Endothelial cell of umbilical vein (primary cell): Measurements from ENCODE around the gene KIZ. TPM values are rescaled to one million over a fixed set of nuclear protein-coding genes. Genes with fewer than 3 reads are reported as not detected.

Experiments
- BruUV-seq: library from RNA; stranded (reverse); fragments of 400-500 nt; replicated peaks from 2 replicates; lab custom pipeline; 2021; lab: Mats Ljungman, UMichigan
- CTCF ChIA-PET: fragments of 300-600, 350-600 bp; sonication (Branson Sonifier 250); formaldehyde crosslinking; loops from one replicate; lab custom pipeline; 2021; ENCODE audit warnings: antibody characterized with exemption, inconsistent platforms; lab: Charles Lee
- POLR2A ChIA-PET: fragments of 300-600, 350-600 bp; sonication (Branson Sonifier 250); formaldehyde crosslinking; loops from one replicate; lab custom pipeline; 2021; ENCODE audit warnings: antibody characterized with exemption, inconsistent platforms; lab: Charles Lee
- DNase-seq: peaks from one replicate; pipeline ENCODE4 v3.0.0-alpha.2; 2011; ENCODE audit warnings: low read depth, low spot score
- FAIRE-seq: peaks from 2 replicates; lab custom pipeline; 2011; peaks lifted over from hg19 to GRCh38; lab: Jason Lieb, UNC
- H2AFZ ChIP-seq: 2 replicates; pipeline ENCODE4 v1.6.0; 2012; ENCODE audit warnings: low read depth, low read length, control low read depth, inconsistent platforms
- H3K27ac ChIP-seq: 2 replicates; pipeline ENCODE4 v1.5.1; 2011; ENCODE audit warnings: low read depth, mild to moderate bottlenecking, control low read depth, low read length, moderate library complexity; ENCODE audit not compliant: insufficient read depth
- H3K27me3 ChIP-seq, 2 experiments: 2 replicates each; pipeline versions ENCODE4 v1.6.0 to v1.6.1; 2011; ENCODE audit warnings: low read length in 2 of 2, mixed read lengths in 1 of 2; ENCODE audit not compliant: control insufficient read depth in 2 of 2, insufficient read depth in 2 of 2
- H3K36me3 ChIP-seq, 2 experiments: 2 replicates in 1 of 2; 3 replicates in 1 of 2; pipeline ENCODE4 v1.5.1; 2011; ENCODE audit warnings: low read length in 2 of 2, mild to moderate bottlenecking in 1 of 2, moderate library complexity in 1 of 2; ENCODE audit not compliant: control insufficient read depth in 2 of 2, insufficient read depth in 2 of 2; ENCODE audit errors: extremely low read depth in 1 of 2
- H3K4me1 ChIP-seq: 3 replicates; pipeline ENCODE4 v1.5.1; 2011; ENCODE audit warnings: mild to moderate bottlenecking, low read length; ENCODE audit not compliant: control insufficient read depth, insufficient read depth; ENCODE audit errors: extremely low read depth
- H3K4me2 ChIP-seq: 2 replicates; pipeline ENCODE4 v1.6.1; 2011; ENCODE audit warnings: low read length, control low read depth, mixed read lengths; ENCODE audit not compliant: insufficient read depth
- H3K4me3 ChIP-seq, 3 experiments: fragments of 200-600 bp in 1 of 3; sonication (generic), shearing (Covaris generic) in 1 of 3; replicated peaks in 1 of 3; 2 replicates each; pipeline ENCODE4 v1.5.1; 2011 to 2016; ENCODE audit warnings: control low read depth in 3 of 3, low read length in 3 of 3, mild to moderate bottlenecking in 2 of 3, inconsistent platforms in 1 of 3, low read depth in 1 of 3, moderate library complexity in 1 of 3; ENCODE audit not compliant: insufficient read depth in 1 of 3
- H3K79me2 ChIP-seq: 2 replicates; pipeline ENCODE4 v1.6.0; 2012; ENCODE audit warnings: low read length, inconsistent platforms; ENCODE audit not compliant: control insufficient read depth, insufficient read depth
- H3K9ac ChIP-seq: replicated peaks from 2 replicates; pipeline ENCODE3; 2011; ENCODE audit warnings: low read length, control low read depth; ENCODE audit not compliant: insufficient read depth; ENCODE audit errors: extremely low read depth
- H3K9me1 ChIP-seq: replicated peaks from 3 replicates; pipeline ENCODE4 v1.6.0; 2011; ENCODE audit warnings: mild to moderate bottlenecking, low read length; ENCODE audit not compliant: control insufficient read depth, insufficient read depth; ENCODE audit errors: extremely low read depth
- H3K9me3 ChIP-seq: replicated peaks from 2 replicates; pipeline ENCODE4 v1.5.1; 2012; ENCODE audit warnings: low read length, inconsistent platforms; ENCODE audit not compliant: control insufficient read depth, insufficient read depth
- H4K20me1 ChIP-seq: replicated peaks from 2 replicates; pipeline ENCODE3; 2011; ENCODE audit warnings: mild to moderate bottlenecking, low read length; ENCODE audit not compliant: control insufficient read depth, insufficient read depth; ENCODE audit errors: extremely low read depth
- EZH2 ChIP-seq: IDR thresholded peaks from 2 replicates; pipeline ENCODE4 v1.6.1; 2012; ENCODE audit warnings: borderline replicate concordance, low read depth, mild to moderate bottlenecking, moderate library complexity, low read length, inconsistent platforms; ENCODE audit not compliant: severe bottlenecking
- FOS ChIP-seq: IDR thresholded peaks from 2 replicates; pipeline ENCODE4 v1.6.1; 2011; ENCODE audit warnings: mild to moderate bottlenecking, low read length, moderate library complexity, borderline replicate concordance; ENCODE audit not compliant: insufficient read depth
- GATA2 ChIP-seq: IDR thresholded peaks from 2 replicates; pipeline ENCODE4 v1.7.0; 2011; ENCODE audit warnings: low read depth, mild to moderate bottlenecking, moderate library complexity, mixed read lengths, low read length; ENCODE audit not compliant: insufficient read length, insufficient read depth
- JUN ChIP-seq: IDR thresholded peaks from 2 replicates; pipeline ENCODE4 v1.6.1; 2011; ENCODE audit warnings: borderline replicate concordance, low read depth; ENCODE audit not compliant: insufficient read length, insufficient read depth
- MYC ChIP-seq: IDR thresholded peaks from one replicate; pipeline ENCODE4 v1.6.1; 2011; ENCODE audit warnings: mild to moderate bottlenecking, low read depth, low read length
- POLR2A ChIP-seq: IDR thresholded peaks from 2 replicates; pipeline ENCODE4 v1.6.1; 2012; ENCODE audit warnings: low read depth, mild to moderate bottlenecking, control low read depth, low read length
- POLR2AphosphoS5 ChIP-seq: IDR thresholded peaks from 2 replicates; pipeline ENCODE4 v1.6.1; 2012; ENCODE audit warnings: low read depth, mild to moderate bottlenecking, control low read depth, low read length, moderate library complexity; ENCODE audit not compliant: insufficient read depth
- dilution Hi-C: fragments of 300-500 bp; cut with MboI; formaldehyde crosslinking; loops from one replicate; pipeline ENCODE4 v1.15.0; 2019; ENCODE audit warnings: low sequenced_read_pairs; ENCODE audit not compliant: extremely low pct_ligation_motif_present
- intact Hi-C: fragments of 100-400 bp; cut with micrococcal nuclease; formaldehyde crosslinking; loops from one replicate; pipeline ENCODE4 v1.10.0; 2022
- polyA plus RNA-seq, 4 experiments: library from polyadenylated mRNA; depleted of rRNA in 3 of 4; stranded (reverse) in 3 of 4; unstranded in 1 of 4; fragments of >200 nt; gene quantifications; 2 replicates each; pipeline versions ENCODE4 v1.2.1 to v1.2.3, GENCODE V29; 2011 to 2012; ENCODE audit warnings: missing spikeins in 1 of 4
- total RNA-seq: library from RNA; stranded (reverse); gene quantifications from 2 replicates; pipeline ENCODE4 v1.2.3, GENCODE V29; 2021
- TF ChIP-seq, protein P1 (sequence below), 2 donors: IDR thresholded peaks; 1 replicate in 1 of 2; 2 replicates in 1 of 2; pipeline ENCODE4 v1.5.1; 2011; ENCODE audit warnings: low read length in 2 of 2, mild to moderate bottlenecking in 2 of 2, moderate library complexity in 2 of 2, control low read depth in 1 of 2, inconsistent platforms in 1 of 2, low read depth in 1 of 2; ENCODE audit not compliant: insufficient read depth in 1 of 2; ENCODE audit errors: extremely low read depth in 1 of 2
- TF ChIP-seq, protein P2 (sequence below): IDR thresholded peaks from 2 replicates; pipeline ENCODE4 v1.6.1; 2011; ENCODE audit not compliant: insufficient read depth, insufficient read length

The KIZ gene
- total and polyA plus RNA-seq, 2 donors (not counting 3 experiments of a cell fraction or from before 2014, with no cell fraction given) = 3.9 to 7.3 TPM

DNA sequence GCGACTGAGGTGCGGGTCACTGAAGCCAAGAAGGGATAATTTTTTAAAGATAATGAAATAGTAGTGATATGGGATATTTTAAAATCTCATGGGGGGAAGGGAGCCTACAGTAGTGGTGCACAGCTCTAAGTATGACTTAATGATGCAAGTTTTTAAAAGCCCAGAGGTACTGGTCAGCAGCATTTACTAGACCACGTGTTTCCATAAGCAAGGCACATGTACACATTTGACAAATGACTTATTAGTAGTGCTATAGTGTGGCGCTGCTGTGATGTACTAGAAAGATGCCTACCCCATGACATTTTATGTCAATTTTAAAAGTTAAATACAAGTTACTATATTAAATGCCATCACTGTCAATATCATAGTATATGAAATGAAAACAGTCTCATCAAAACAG, 12.2 kb upstream of the KIZ start:
- DNase-seq = no peak
- Histone ChIP-seq H4K20me1 (no peaks in the 10 kb centered on the region), H3K9me3 (no peaks in the 10 kb centered on the region), H3K36me3 (no peaks in the 10 kb centered on the region), H3K9me1 (no peaks in the 10 kb centered on the region), H3K79me2 (no peaks in the 10 kb centered on the region), H3K27me3 (peaks cover 13 to 27% of the 10 kb centered on the region in 2 experiments), H3K9ac (no peak overlapping the region), H3K4me1 (no peaks in the 10 kb centered on the region), H3K4me3 (no peak overlapping the region), H2AFZ (no peak overlapping the region), H3K27ac (no peak overlapping the region), H3K4me2 (no peak overlapping the region)
- intact Hi-C loops (no loop called here), dilution Hi-C loops (no loop called here)
- ChIA-PET CTCF (no interaction called here), POLR2A (no interaction called here)
- no peak for FAIRE-seq
- no TSS peak for BruUV-seq
- TF ChIP-seq GATA2 = no peak
- no peak for TF ChIP-seq POLR2AphosphoS5
- no peak for TF ChIP-seq EZH2
- TF ChIP-seq POLR2A = no peak
- no peak for TF ChIP-seq FOS
- TF ChIP-seq JUN = no peak
- TF ChIP-seq, protein P1, sequence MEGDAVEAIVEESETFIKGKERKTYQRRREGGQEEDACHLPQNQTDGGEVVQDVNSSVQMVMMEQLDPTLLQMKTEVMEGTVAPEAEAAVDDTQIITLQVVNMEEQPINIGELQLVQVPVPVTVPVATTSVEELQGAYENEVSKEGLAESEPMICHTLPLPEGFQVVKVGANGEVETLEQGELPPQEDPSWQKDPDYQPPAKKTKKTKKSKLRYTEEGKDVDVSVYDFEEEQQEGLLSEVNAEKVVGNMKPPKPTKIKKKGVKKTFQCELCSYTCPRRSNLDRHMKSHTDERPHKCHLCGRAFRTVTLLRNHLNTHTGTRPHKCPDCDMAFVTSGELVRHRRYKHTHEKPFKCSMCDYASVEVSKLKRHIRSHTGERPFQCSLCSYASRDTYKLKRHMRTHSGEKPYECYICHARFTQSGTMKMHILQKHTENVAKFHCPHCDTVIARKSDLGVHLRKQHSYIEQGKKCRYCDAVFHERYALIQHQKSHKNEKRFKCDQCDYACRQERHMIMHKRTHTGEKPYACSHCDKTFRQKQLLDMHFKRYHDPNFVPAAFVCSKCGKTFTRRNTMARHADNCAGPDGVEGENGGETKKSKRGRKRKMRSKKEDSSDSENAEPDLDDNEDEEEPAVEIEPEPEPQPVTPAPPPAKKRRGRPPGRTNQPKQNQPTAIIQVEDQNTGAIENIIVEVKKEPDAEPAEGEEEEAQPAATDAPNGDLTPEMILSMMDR (IDR thresholded peaks at IDR 0.05; ENCODE audit: extremely low read depth in 1 of 2, insufficient read depth in 1 of 2, low read depth in 1 of 2, low read length in 2 of 2) = no peak
- no peak for TF ChIP-seq MYC
- TF ChIP-seq, protein P2, sequence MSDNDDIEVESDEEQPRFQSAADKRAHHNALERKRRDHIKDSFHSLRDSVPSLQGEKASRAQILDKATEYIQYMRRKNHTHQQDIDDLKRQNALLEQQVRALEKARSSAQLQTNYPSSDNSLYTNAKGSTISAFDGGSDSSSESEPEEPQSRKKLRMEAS = no peak
